Measurements from ENCODE around the gene HSPBP1.

DNA sequence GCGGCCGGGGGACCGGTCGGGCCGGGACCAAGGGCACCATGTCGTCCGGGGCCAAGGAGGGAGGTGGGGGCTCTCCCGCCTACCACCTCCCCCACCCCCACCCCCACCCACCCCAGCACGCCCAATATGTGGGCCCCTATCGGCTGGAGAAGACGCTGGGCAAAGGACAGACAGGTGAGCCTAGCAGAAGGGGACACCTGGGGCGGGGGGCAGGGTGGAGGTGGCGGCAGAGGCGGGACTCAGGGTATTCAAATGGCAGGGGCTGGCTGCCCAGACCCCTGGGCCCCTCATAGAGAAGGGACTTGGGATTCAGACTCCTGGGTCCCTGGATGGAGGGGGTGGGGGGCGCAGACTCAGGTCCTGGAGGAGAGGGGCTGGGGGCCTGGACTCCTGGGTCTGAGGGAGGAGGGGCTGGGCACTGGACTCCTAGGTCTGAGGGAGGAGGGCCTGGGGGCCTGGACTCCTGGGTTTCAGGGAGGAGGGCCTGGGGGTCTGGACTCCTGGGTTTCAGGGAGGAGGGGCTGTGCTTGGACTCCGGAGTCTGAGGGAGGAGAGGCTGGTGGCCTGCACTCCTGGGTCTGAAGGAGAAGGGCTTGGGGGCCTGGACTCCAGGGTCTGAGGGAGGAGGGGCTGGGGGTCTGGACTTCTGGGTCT lies 4.6 kb upstream of the HSPBP1 start:
- TF ChIP-seq, protein P1, sequence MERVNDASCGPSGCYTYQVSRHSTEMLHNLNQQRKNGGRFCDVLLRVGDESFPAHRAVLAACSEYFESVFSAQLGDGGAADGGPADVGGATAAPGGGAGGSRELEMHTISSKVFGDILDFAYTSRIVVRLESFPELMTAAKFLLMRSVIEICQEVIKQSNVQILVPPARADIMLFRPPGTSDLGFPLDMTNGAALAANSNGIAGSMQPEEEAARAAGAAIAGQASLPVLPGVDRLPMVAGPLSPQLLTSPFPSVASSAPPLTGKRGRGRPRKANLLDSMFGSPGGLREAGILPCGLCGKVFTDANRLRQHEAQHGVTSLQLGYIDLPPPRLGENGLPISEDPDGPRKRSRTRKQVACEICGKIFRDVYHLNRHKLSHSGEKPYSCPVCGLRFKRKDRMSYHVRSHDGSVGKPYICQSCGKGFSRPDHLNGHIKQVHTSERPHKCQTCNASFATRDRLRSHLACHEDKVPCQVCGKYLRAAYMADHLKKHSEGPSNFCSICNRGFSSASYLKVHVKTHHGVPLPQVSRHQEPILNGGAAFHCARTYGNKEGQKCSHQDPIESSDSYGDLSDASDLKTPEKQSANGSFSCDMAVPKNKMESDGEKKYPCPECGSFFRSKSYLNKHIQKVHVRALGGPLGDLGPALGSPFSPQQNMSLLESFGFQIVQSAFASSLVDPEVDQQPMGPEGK (CRISPR knock-in tag; IDR thresholded peaks at IDR 0.05; ENCODE audit: borderline replicate concordance) = no peak
- TF ChIP-seq, protein P2, sequence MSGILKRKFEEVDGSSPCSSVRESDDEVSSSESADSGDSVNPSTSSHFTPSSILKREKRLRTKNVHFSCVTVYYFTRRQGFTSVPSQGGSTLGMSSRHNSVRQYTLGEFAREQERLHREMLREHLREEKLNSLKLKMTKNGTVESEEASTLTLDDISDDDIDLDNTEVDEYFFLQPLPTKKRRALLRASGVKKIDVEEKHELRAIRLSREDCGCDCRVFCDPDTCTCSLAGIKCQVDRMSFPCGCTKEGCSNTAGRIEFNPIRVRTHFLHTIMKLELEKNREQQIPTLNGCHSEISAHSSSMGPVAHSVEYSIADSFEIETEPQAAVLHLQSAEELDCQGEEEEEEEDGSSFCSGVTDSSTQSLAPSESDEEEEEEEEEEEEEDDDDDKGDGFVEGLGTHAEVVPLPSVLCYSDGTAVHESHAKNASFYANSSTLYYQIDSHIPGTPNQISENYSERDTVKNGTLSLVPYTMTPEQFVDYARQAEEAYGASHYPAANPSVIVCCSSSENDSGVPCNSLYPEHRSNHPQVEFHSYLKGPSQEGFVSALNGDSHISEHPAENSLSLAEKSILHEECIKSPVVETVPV (CRISPR knock-in tag; IDR thresholded peaks at IDR 0.05) = no peak
- TF ChIP-seq TOX (CRISPR knock-in tag; IDR thresholded peaks at IDR 0.05; ENCODE audit: borderline replicate concordance) = no peak
- no peak for TF ChIP-seq ZNF70 (CRISPR knock-in tag; IDR thresholded peaks at IDR 0.05)
- no peak for TF ChIP-seq PPARA (CRISPR knock-in tag; IDR thresholded peaks at IDR 0.05; ENCODE audit: borderline replicate concordance)
- no peak for TF ChIP-seq ZC3H10 (CRISPR knock-in tag; IDR thresholded peaks at IDR 0.05)

Measured in SK-N-SH treated with all-trans-retinoic acid at 6 μM for 48 hours (cell line).